ENCODE data around the gene SPAG17.

DNA sequence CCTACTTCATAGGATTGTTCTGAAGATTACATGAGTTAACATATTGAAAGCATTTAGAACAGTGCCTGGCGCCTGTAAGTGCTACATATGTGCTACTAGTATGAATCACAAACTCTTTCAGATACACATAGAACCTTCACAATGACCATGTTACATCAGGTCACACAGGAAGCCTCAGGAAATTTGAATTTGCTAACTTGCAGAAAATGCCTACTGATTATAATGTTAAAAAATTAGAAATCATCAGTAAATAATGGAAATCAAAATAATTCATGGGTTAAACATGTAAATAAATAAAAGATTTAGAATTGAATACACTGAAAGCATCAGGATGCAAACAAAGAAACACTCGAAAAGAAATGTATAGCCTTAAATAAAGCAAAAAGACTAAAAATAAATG is 94.9 kb downstream of the SPAG17 start:
- TF ChIP-seq, protein P1, sequence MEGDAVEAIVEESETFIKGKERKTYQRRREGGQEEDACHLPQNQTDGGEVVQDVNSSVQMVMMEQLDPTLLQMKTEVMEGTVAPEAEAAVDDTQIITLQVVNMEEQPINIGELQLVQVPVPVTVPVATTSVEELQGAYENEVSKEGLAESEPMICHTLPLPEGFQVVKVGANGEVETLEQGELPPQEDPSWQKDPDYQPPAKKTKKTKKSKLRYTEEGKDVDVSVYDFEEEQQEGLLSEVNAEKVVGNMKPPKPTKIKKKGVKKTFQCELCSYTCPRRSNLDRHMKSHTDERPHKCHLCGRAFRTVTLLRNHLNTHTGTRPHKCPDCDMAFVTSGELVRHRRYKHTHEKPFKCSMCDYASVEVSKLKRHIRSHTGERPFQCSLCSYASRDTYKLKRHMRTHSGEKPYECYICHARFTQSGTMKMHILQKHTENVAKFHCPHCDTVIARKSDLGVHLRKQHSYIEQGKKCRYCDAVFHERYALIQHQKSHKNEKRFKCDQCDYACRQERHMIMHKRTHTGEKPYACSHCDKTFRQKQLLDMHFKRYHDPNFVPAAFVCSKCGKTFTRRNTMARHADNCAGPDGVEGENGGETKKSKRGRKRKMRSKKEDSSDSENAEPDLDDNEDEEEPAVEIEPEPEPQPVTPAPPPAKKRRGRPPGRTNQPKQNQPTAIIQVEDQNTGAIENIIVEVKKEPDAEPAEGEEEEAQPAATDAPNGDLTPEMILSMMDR (conservative IDR thresholded peaks at IDR 0.05; ENCODE audit: low read depth in 2 of 2), result no peak
- no peak for TF ChIP-seq EZH2 (IDR thresholded peaks at IDR 0.05; ENCODE audit: low read depth, unreplicated experiment)
